HEK293 (cell line): ENCODE measurements around the gene HMGN4.
A peak's percentile ranks its signal among the peaks of the same experiment; 100 is the strongest.

Source experiments
- CTCF ChIA-PET: fragments of 350-600 bp; formaldehyde crosslinking; extraction: SDS; loops from one replicate; lab custom pipeline; 2021; ENCODE audit warnings: antibody characterized with exemption; lab: Yijun Ruan, JAX
- POLR2A ChIA-PET: fragments of 300-600 bp; formaldehyde crosslinking; extraction: SDS; loops from one replicate; lab custom pipeline; 2020; ENCODE audit warnings: antibody characterized with exemption, inconsistent platforms; lab: Yijun Ruan, JAX
- H3K27ac ChIP-seq: fragments of 200-500 bp; sonication (Bioruptor generic); 2 replicates; pipeline ENCODE4 v1.5.1; 2014; ENCODE audit warnings: low read depth, low read length, control low read depth, inconsistent platforms; ENCODE audit errors: extremely low read depth
- H3K36me3 ChIP-seq, 2 experiments: fragments of 200-500 bp in 1 of 2; sonication (Bioruptor generic) in 1 of 2; 1 replicate in 1 of 2; 2 replicates in 1 of 2; pipeline ENCODE4 v1.5.1; 2014 to 2017; ENCODE audit warnings: inconsistent platforms in 2 of 2, low read length in 2 of 2; ENCODE audit not compliant: control insufficient read depth in 2 of 2, insufficient read depth in 1 of 2
- H3K4me1 ChIP-seq: fragments of 200-500 bp; sonication (Bioruptor generic); 2 replicates; pipeline ENCODE4 v1.5.1; 2014; ENCODE audit warnings: mild to moderate bottlenecking, low read length, inconsistent platforms; ENCODE audit not compliant: control insufficient read depth, insufficient read depth
- H3K4me3 ChIP-seq: 2 replicates; pipeline ENCODE4 v1.5.1; 2011; ENCODE audit warnings: low read depth, mild to moderate bottlenecking, control low read depth, low read length, moderate library complexity
- H3K9me3 ChIP-seq: fragments of 200-500 bp; sonication (Bioruptor generic); 2 replicates; pipeline ENCODE4 v1.5.1; 2014; ENCODE audit warnings: low read depth, low read length, inconsistent platforms; ENCODE audit not compliant: control insufficient read depth, insufficient read depth
- AEBP2 ChIP-seq: fragments of 450-650 bp; formaldehyde crosslinking; IDR thresholded peaks from 2 replicates; pipeline ENCODE4 v1.5.1; 2016; ENCODE audit warnings: missing biosample characterization, missing genetic modification characterization, borderline replicate concordance
- BCL6B ChIP-seq: fragments of 450-650 bp; formaldehyde crosslinking; IDR thresholded peaks from 2 replicates; pipeline ENCODE4 v1.5.1; 2017; ENCODE audit warnings: missing biosample characterization, missing genetic modification characterization
- KLF1 ChIP-seq: fragments of 450-650 bp; formaldehyde crosslinking; IDR thresholded peaks from 2 replicates; pipeline ENCODE4 v1.5.1; 2016; ENCODE audit warnings: missing biosample characterization, missing genetic modification characterization
- KLF8 ChIP-seq: fragments of 450-650 bp; formaldehyde crosslinking; IDR thresholded peaks from 2 replicates; pipeline ENCODE4 v1.5.1; 2016; ENCODE audit warnings: missing biosample characterization, missing genetic modification characterization
- MYNN ChIP-seq: fragments of 450-650 bp; formaldehyde crosslinking; IDR thresholded peaks from 2 replicates; pipeline ENCODE4 v1.5.1; 2016; ENCODE audit warnings: missing biosample characterization, missing genetic modification characterization, borderline replicate concordance
- ZBTB44 ChIP-seq: fragments of 450-650 bp; IDR thresholded peaks from 2 replicates; pipeline ENCODE4 v1.5.1; 2018; ENCODE audit warnings: missing biosample characterization, mild to moderate bottlenecking, missing genetic modification characterization
- ZBTB7A ChIP-seq: fragments of 450-650 bp; formaldehyde crosslinking; IDR thresholded peaks from 2 replicates; pipeline ENCODE4 v1.5.1; 2016; ENCODE audit warnings: low read depth, missing biosample characterization, missing genetic modification characterization
- ZNF132 ChIP-seq: fragments of 450-650 bp; formaldehyde crosslinking; IDR thresholded peaks from 2 replicates; pipeline ENCODE4 v1.5.1; 2017; ENCODE audit warnings: missing biosample characterization, missing genetic modification characterization, borderline replicate concordance
- ZNF138 ChIP-seq: fragments of 450-650 bp; formaldehyde crosslinking; IDR thresholded peaks from 2 replicates; pipeline ENCODE4 v1.5.1; 2016; ENCODE audit warnings: missing biosample characterization, missing genetic modification characterization, borderline replicate concordance
- ZNF48 ChIP-seq: fragments of 450-650 bp; formaldehyde crosslinking; IDR thresholded peaks from 2 replicates; pipeline ENCODE4 v1.5.1; 2016; ENCODE audit warnings: missing biosample characterization, missing genetic modification characterization
- ZNF558 ChIP-seq: fragments of 450-650 bp; formaldehyde crosslinking; IDR thresholded peaks from 2 replicates; pipeline ENCODE4 v1.5.1; 2016; ENCODE audit warnings: missing biosample characterization, missing genetic modification characterization
- ZXDB ChIP-seq: fragments of 450-650 bp; formaldehyde crosslinking; IDR thresholded peaks from 2 replicates; pipeline ENCODE4 v1.5.1; 2016; ENCODE audit warnings: missing biosample characterization, missing genetic modification characterization
- TF ChIP-seq, protein P1 (sequence below): fragments of 450-650 bp; formaldehyde crosslinking; conservative IDR thresholded peaks from 2 replicates; pipeline ENCODE4 v1.5.1; 2016; ENCODE audit warnings: low read depth, missing biosample characterization, missing genetic modification characterization
- TF ChIP-seq, protein P2 (sequence below): fragments of 450-650 bp; formaldehyde crosslinking; conservative IDR thresholded peaks from 2 replicates; pipeline ENCODE4 v1.5.1; 2016; ENCODE audit warnings: low read depth, missing biosample characterization, missing genetic modification characterization
- TF ChIP-seq, protein P3 (sequence below): fragments of 450-650 bp; formaldehyde crosslinking; IDR thresholded peaks from 2 replicates; pipeline ENCODE4 v1.5.1; 2016; ENCODE audit warnings: missing biosample characterization, missing genetic modification characterization

Gene HMGN4

DNA sequence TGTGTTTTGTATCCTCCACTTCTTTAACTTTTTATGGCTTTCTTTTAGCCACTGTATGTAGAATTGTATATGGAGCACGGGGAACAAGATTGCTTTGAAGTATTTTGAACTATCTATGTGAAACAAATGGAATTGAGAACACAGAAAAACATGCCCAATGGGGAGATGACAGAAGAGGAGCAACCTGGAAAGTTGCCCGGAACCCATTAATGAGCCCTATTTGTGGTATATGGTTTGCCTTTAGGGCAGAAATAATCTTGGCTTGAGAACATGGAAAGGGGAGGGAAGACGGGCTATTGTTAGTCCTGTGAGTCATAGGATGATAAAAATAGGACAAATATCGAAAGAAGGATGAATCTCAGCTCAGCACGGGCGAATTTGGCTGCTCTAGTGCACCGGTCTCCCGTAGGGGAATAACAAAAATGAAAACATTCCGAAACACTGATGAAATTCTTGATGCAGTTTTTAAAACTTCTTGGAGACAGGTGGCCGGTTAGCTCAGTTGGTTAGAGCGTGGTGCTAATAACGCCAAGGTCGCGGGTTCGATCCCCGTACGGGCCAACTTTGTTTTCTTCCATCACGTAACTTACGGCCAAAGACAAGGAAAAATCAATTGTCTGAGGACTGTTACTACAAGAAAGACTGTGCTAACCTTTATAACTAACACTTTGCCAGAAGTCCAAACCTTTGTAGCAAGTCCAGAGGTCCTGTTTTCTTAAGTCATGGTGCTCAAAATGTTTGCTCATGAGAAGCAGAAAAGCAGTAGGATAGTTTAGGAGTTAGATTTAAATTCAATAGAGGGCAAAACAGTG is 15.7 kb downstream of the HMGN4 start (continued):
- TF ChIP-seq, protein P1, sequence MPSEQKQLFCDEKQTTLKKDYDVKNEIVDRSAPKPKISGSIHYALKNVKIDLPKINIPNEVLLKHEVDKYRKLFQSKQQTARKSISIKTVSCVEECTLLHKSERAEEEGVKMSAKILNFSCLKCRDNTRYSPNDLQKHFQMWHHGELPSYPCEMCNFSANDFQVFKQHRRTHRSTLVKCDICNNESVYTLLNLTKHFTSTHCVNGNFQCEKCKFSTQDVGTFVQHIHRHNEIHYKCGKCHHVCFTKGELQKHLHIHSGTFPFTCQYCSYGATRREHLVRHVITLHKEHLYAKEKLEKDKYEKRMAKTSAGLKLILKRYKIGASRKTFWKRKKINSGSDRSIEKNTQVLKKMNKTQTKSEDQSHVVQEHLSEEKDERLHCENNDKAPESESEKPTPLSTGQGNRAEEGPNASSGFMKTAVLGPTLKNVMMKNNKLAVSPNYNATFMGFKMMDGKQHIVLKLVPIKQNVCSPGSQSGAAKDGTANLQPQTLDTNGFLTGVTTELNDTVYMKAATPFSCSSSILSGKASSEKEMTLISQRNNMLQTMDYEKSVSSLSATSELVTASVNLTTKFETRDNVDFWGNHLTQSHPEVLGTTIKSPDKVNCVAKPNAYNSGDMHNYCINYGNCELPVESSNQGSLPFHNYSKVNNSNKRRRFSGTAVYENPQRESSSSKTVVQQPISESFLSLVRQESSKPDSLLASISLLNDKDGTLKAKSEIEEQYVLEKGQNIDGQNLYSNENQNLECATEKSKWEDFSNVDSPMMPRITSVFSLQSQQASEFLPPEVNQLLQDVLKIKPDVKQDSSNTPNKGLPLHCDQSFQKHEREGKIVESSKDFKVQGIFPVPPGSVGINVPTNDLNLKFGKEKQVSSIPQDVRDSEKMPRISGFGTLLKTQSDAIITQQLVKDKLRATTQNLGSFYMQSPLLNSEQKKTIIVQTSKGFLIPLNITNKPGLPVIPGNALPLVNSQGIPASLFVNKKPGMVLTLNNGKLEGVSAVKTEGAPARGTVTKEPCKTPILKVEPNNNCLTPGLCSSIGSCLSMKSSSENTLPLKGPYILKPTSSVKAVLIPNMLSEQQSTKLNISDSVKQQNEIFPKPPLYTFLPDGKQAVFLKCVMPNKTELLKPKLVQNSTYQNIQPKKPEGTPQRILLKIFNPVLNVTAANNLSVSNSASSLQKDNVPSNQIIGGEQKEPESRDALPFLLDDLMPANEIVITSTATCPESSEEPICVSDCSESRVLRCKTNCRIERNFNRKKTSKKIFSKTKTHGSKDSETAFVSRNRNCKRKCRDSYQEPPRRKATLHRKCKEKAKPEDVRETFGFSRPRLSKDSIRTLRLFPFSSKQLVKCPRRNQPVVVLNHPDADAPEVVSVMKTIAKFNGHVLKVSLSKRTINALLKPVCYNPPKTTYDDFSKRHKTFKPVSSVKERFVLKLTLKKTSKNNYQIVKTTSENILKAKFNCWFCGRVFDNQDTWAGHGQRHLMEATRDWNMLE (tag by site-specific recombination) = no peak; the same call in 1 of the 2 replicates
- TF ChIP-seq AEBP2 (tag by site-specific recombination) (no peak), BCL6B (tag by site-specific recombination) (no peak), KLF8 (tag by site-specific recombination) (0 out of 2 replicates have a peak, but pooled peaks have one; percentile 34)

DNA sequence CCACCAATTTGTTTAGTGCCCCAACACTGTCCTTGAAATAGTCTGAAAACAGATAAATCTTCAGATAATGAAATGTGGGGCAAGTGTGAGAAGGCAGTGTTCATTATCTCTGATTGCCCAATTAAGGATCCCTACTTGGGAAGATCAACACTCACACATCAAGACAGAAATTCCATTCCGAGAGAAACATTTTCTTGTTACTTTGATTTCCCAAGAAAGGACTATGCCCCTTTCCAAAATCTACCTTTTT is 16.2 kb downstream of the HMGN4 start:
- H3K27ac ChIP-seq = no peak overlapping the region; the same call in 1 of the 2 replicates
- ChIA-PET CTCF (interaction anchor here (0.9 to 3.3 kb wide), 4 partner anchors 18 to 213 kb away, joined by 4 to 9 read pairs (median 7); no protein-coding TSS in a partner anchor), POLR2A (interaction anchor here (3.6 kb wide), 1 partner anchor 17 kb away, joined by 29 read pairs; the partner anchor contains the start of gene HMGN4)
- TF ChIP-seq ZBTB7A (tag by site-specific recombination) = no peak
- TF ChIP-seq, protein P2, sequence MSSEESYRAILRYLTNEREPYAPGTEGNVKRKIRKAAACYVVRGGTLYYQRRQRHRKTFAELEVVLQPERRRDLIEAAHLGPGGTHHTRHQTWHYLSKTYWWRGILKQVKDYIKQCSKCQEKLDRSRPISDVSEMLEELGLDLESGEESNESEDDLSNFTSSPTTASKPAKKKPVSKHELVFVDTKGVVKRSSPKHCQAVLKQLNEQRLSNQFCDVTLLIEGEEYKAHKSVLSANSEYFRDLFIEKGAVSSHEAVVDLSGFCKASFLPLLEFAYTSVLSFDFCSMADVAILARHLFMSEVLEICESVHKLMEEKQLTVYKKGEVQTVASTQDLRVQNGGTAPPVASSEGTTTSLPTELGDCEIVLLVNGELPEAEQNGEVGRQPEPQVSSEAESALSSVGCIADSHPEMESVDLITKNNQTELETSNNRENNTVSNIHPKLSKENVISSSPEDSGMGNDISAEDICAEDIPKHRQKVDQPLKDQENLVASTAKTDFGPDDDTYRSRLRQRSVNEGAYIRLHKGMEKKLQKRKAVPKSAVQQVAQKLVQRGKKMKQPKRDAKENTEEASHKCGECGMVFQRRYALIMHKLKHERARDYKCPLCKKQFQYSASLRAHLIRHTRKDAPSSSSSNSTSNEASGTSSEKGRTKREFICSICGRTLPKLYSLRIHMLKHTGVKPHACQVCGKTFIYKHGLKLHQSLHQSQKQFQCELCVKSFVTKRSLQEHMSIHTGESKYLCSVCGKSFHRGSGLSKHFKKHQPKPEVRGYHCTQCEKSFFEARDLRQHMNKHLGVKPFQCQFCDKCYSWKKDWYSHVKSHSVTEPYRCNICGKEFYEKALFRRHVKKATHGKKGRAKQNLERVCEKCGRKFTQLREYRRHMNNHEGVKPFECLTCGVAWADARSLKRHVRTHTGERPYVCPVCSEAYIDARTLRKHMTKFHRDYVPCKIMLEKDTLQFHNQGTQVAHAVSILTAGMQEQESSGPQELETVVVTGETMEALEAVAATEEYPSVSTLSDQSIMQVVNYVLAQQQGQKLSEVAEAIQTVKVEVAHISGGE (tag by site-specific recombination) = no peak
- TF ChIP-seq ZBTB44 (tag by site-specific recombination) = no peak
- no peak for TF ChIP-seq ZXDB (tag by site-specific recombination)
- no peak for TF ChIP-seq AEBP2 (tag by site-specific recombination)
- TF ChIP-seq ZNF48 (tag by site-specific recombination) = no peak
- TF ChIP-seq ZNF558 = no peak
- TF ChIP-seq ZNF132 (tag by site-specific recombination) = no peak
- TF ChIP-seq MYNN (tag by site-specific recombination) = no peak
- TF ChIP-seq KLF1 (tag by site-specific recombination) = no peak
- no peak for TF ChIP-seq ZNF138
- TF ChIP-seq, protein P3, sequence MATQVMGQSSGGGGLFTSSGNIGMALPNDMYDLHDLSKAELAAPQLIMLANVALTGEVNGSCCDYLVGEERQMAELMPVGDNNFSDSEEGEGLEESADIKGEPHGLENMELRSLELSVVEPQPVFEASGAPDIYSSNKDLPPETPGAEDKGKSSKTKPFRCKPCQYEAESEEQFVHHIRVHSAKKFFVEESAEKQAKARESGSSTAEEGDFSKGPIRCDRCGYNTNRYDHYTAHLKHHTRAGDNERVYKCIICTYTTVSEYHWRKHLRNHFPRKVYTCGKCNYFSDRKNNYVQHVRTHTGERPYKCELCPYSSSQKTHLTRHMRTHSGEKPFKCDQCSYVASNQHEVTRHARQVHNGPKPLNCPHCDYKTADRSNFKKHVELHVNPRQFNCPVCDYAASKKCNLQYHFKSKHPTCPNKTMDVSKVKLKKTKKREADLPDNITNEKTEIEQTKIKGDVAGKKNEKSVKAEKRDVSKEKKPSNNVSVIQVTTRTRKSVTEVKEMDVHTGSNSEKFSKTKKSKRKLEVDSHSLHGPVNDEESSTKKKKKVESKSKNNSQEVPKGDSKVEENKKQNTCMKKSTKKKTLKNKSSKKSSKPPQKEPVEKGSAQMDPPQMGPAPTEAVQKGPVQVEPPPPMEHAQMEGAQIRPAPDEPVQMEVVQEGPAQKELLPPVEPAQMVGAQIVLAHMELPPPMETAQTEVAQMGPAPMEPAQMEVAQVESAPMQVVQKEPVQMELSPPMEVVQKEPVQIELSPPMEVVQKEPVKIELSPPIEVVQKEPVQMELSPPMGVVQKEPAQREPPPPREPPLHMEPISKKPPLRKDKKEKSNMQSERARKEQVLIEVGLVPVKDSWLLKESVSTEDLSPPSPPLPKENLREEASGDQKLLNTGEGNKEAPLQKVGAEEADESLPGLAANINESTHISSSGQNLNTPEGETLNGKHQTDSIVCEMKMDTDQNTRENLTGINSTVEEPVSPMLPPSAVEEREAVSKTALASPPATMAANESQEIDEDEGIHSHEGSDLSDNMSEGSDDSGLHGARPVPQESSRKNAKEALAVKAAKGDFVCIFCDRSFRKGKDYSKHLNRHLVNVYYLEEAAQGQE (tag by site-specific recombination) = no peak

More for the DNA sequence above, 16.2 kb downstream of the HMGN4 start:
- Histone ChIP-seq H3K36me3 (no peaks in the 10 kb centered on the region), H3K4me3 (peak overlapping the region; percentile 48), H3K9me3 (no peaks in the 10 kb centered on the region), H3K4me1 (no peaks in the 10 kb centered on the region)
